ENCODE results near the gene TMEM132E. TPM values are rescaled to one million over a fixed set of nuclear protein-coding genes. Genes with fewer than 3 reads are reported as not detected.

The TMEM132E gene
- total RNA-seq, 1 experiment from 2014 or later, result 0.07 TPM

GRCh38 chr17:34644941-34645550 is 65.7 kb downstream of the TMEM132E start:
- in situ Hi-C loops (cut with HindIII; ENCODE audit: low pct_unique_long_range_greater_than_20kb, low sequenced_read_pairs), result no loop called here
- no peak for DNase-seq (ENCODE audit: low read depth)

GRCh38 chr17:34645594-34645993 is 66.2 kb downstream of the TMEM132E start:
- in situ Hi-C loops (cut with HindIII; ENCODE audit: low pct_unique_long_range_greater_than_20kb, low sequenced_read_pairs), result no loop called here
- no peak for DNase-seq (ENCODE audit: low read depth)

GRCh38 chr17:34647511-34647910 is 68.1 kb downstream of the TMEM132E start:
- in situ Hi-C loops (cut with HindIII; ENCODE audit: low pct_unique_long_range_greater_than_20kb, low sequenced_read_pairs), result no loop called here
- no peak for DNase-seq (ENCODE audit: low read depth)

DNA sequence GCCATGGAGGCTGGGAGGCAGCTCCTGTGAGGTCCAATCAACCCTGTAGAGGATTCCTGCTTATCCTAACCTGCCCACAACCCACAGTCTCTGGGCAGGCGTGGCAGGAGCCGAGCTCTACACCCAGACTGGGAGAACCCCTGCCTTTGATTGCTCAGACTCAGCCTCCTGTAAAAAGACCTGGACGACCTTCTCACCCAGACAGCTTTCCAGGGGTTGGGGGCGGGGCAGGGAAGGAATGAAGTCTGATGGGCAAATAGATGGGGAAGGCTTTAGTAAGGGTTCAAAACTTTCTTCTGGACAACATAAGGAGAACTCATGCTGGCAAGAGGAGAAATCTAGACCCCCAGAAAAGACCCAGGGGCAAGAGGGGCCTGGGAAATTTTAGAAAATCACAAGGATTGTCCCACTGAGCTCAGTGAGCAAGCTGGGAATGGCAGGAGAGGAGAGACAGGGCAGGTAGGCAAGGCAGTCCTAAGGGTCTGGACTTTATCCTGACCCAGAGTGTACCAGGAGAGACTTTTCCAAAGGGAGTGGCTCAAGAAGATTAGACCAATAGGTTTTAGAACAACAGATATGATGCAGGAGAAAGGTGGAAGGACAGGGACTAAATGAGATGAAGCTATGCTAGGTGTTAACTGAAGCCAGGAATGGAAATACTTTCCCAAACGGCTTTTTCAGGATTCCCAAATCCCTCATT is 70.8 kb downstream of the TMEM132E start:
- no peak for DNase-seq (ENCODE audit: low read depth)
- in situ Hi-C loops (cut with HindIII; ENCODE audit: low pct_unique_long_range_greater_than_20kb, low sequenced_read_pairs), result no loop called here

DNA sequence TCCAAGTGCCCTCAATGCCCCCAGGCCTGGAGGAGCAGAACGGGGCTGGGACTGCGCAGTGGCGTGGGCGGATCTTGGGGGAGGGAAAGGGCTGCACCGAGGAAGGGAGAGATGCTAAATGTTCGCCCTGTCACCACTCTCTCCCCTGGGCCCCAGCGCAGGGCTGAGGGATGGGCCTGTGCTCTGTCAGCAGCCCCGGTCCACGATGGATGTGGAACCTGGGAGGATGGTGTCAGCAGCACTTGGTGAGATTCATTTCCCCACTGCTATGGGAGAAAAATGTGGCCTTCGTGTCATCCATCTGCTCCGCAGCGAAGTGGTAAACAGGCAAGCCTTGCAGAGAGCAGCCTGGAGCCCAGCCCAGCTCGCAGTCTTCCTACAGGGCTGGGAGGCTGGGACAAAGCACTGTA is 72.0 kb downstream of the TMEM132E start:
- in situ Hi-C loops (cut with HindIII; ENCODE audit: low pct_unique_long_range_greater_than_20kb, low sequenced_read_pairs), result no loop called here
- no peak for DNase-seq (ENCODE audit: low read depth)

DNA sequence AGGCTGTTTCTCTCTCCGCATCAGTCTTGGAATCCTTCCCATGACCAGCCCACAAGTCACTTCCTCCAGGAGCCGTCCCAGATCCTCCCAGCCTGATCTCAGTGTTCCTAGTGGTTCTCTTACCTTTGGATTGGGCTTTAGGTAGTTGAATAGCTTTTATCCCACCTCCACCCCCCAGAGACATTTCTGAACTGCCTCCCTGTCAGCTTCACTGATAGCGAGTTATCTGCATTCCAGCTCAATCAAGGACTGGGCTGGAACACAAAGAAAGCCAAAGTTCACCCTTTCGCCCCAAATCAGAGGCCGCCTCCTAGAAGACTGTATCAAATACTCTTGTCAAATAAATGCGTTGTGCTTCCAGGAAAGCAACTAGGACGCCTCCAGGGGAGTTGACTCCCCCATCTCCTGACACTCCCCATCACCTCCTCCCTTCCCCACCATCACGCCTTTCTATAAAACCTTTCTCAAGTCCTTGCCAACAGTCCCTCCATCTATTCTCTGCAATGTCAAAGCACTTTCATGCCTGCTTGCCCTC is 72.7 kb downstream of the TMEM132E start:
- in situ Hi-C loops (cut with HindIII; ENCODE audit: low pct_unique_long_range_greater_than_20kb, low sequenced_read_pairs), result no loop called here
- no peak for DNase-seq (ENCODE audit: low read depth)

- no peak for DNase-seq (ENCODE audit: low read depth)
- in situ Hi-C loops (cut with HindIII; ENCODE audit: low pct_unique_long_range_greater_than_20kb, low sequenced_read_pairs), result no loop called here
Measured at GRCh38 chr17:34653511-34653910, 74.1 kb downstream of the TMEM132E start.

DNA sequence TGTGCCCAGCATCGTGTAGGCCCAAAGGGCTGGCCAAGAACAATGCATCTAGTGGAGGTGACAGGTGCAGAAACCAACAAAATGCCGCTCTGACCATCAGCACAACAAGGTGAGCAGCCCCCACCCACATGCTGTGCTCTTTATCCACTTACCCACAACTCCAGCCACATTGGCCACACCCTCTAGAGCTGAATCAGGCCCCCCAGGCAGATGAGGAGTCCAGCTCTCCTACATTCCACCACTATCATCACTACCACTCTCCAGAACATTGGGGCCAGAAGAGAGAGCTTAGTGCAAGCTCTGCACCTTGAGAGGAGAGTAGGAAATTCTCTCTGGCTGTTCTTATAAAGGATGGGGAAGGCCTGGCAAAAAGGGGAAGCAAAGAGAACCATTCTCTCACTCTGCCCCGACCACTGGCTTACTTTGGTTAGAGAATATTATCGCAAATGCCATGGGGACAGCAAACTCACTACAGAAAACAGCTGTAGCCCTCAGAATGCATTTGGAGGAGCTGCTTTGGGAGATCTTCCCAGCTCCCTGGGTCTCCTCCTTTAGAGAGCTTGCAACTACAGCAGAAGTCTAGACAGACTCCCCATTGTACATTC is 75.0 kb downstream of the TMEM132E start:
- in situ Hi-C loops (cut with HindIII; ENCODE audit: low pct_unique_long_range_greater_than_20kb, low sequenced_read_pairs), result no loop called here
- no peak for DNase-seq (ENCODE audit: low read depth)

DNA sequence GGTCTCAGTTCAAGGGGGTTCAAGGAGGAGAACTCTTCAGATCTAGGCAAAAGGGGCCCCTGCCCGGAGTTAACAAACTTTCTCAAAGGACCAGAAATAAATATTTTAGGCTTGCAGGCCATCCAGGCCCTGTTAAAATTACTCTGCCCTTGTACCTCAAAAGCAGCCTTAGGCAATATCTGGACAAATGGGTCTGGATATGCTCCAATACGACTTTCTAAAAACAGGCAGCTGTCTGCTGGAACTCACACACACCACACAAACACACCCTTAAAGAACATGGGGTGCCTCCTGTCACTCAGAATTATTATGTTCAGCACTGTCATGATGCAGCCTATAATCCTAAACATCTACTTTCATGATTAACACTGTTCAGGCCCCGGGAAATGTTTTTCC is 75.5 kb downstream of the TMEM132E start:
- no peak for DNase-seq (ENCODE audit: low read depth)
- in situ Hi-C loops (cut with HindIII; ENCODE audit: low pct_unique_long_range_greater_than_20kb, low sequenced_read_pairs), result no loop called here

DNA sequence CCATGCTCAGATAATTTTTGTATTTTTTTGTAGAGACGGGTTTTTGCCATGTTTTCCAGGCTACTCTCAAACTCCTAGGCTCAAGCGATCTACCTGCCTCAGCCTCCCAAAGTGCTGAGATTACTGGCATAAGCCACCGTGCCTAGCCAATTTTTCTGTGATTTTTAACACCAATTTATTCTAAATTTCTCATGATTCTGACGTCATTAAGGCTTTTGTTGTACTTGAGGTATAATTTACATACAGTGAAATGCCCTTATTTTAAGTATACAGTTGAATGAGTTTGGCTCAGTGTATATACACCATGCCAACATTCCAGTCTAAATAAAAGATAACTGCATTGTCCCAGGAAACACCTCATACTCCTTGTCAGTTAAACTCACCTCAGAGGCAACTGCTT is 77.4 kb downstream of the TMEM132E start:
- DNase-seq (ENCODE audit: low read depth), result no peak
- in situ Hi-C loops (cut with HindIII; ENCODE audit: low pct_unique_long_range_greater_than_20kb, low sequenced_read_pairs), result no loop called here

- in situ Hi-C loops (cut with HindIII; ENCODE audit: low pct_unique_long_range_greater_than_20kb, low sequenced_read_pairs), result no loop called here
- no peak for DNase-seq (ENCODE audit: low read depth)
Measured at GRCh38 chr17:34658811-34659560, 79.6 kb downstream of the TMEM132E start.

DNA sequence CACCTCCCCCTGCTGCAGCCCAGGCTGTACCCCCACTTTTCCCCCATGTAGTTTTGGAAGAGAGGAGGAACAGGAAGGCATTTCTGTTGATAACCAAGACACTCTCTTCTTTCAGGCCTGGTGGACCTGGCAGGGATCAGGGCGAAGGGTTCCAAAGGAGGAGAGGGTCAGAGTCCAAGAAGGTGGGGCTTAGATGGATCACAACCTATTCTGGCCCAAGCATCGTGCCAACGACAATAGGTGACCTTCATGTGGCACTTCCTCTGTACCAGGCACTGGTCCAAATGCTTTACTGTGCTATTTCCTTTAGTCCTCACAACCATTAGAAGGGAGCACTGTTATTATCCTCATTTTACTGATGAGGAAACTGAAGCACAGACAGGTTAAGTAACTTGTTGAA is 84.3 kb downstream of the TMEM132E start:
- in situ Hi-C loops (cut with HindIII; ENCODE audit: low pct_unique_long_range_greater_than_20kb, low sequenced_read_pairs), result no loop called here
- DNase-seq (ENCODE audit: low read depth), result no peak

DNA sequence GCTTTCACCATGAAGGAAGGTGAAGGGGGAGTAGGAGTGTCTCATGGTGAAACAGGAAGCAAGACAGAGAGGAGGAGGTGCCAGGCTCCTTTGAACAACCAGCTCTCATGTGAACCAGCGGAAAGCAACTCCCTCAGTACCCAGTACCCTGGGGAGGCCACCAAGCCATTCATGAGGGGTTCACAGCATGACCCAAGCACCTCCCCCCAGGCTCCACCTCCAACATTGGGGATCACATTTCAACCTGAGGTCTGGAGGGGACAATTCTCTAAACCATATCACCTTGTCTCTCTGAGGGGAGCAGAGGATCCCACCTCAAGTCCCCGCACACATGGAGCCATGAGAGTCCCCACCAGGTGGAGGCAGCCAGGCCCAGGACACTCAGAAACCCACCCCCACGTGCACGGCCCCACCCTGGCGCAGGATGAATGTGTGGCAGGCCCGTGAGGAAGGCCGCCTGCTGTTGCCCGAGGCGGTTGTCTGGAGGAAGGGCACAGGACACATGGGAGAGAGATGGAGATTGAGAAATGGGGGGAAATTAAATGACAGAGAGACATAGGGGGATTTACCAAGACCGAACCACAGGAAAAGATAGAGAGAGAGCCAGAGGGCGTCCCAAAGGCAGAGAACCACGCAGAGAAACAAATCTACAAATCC is 85.9 kb downstream of the TMEM132E start:
- in situ Hi-C loops (cut with HindIII; ENCODE audit: low pct_unique_long_range_greater_than_20kb, low sequenced_read_pairs), result no loop called here
- no peak for DNase-seq (ENCODE audit: low read depth)

DNA sequence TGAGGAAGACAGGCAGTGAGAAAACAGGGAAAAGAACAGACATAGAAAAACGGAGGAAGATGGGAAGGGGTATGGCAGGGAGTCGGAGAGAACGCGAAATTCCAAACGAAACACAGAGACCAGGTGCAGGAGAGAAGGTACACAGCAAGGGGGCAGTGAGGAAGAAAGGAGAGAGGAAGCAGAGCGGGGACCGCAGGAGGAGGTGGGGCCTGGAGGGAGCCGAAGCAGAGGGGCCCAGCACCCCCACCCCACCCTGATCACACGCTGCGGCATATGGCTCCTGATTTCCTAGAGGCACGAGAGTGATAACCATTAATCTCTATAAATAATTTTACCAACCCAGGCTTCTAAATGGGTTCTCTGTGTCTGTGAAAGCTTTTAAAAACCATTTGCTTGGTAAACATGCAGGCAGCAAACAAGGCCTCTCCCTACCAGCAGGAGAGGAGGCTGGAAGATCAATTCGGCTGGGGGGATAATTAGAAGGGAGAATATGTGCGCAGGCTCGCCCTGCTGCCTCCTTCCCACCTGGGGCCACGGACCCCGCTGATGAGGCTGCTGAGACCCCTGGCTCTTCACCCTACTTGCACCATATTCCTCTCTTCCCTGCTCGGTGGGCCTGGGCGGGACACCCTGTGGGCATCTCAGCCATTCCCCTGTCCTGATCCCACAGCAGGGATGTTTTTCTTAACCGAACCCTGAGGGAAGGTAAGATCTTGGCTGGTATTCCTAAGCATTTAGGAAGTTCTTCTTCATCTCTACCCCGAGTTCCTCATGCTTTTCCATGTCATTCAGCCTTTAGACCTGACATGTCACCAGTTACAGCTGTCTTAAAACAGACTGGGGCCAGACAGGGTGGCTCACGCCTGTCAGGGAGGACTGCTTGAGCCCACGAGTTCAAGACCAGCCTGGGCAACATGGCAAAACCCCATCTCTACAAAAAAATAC is 86.7 kb downstream of the TMEM132E start:
- DNase-seq (ENCODE audit: low read depth), result no peak
- in situ Hi-C loops (cut with HindIII; ENCODE audit: low pct_unique_long_range_greater_than_20kb, low sequenced_read_pairs), result no loop called here

- DNase-seq (ENCODE audit: low read depth), result no peak
- in situ Hi-C loops (cut with HindIII; ENCODE audit: low pct_unique_long_range_greater_than_20kb, low sequenced_read_pairs), result no loop called here
Measured at GRCh38 chr17:34667656-34668055, 88.3 kb downstream of the TMEM132E start.

DNA sequence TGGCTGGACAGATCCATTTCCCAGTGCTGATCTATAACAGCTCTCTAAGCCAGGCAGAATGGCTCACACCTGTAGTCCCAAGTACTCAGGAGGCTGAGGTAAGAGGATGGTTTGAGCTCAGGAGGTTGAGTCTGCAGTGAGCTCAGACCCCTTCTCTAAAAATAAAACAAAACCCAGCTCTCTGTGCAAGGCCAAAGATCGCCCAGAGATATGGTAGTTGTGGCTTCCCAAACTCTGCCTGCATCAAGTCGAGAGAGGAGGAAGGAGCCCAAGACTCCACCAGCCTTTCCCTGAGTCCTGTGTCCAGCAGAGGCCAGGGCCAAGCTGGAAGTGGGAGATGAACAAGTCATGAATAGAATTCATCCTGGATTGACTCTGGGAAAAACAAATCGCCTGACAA is 88.8 kb downstream of the TMEM132E start:
- in situ Hi-C loops (cut with HindIII; ENCODE audit: low pct_unique_long_range_greater_than_20kb, low sequenced_read_pairs), result no loop called here
- DNase-seq (ENCODE audit: low read depth), result no peak

GRCh38 chr17:34669511-34669910 is 90.1 kb downstream of the TMEM132E start:
- in situ Hi-C loops (cut with HindIII; ENCODE audit: low pct_unique_long_range_greater_than_20kb, low sequenced_read_pairs), result no loop called here
- DNase-seq (ENCODE audit: low read depth), result no peak
